Activated T-cell treated with anti-CD3 and anti-CD28 coated beads for 1 hour (primary cell): ENCODE results near the gene PLBD1.

Source experiments
- DNase-seq: peaks from one replicate; pipeline ENCODE4 v3.0.0-alpha.2; 2020; ENCODE audit warnings: low read depth

PLBD1 gene

GRCh38 chr12:14567351-14568162, at the start of gene PLBD1:
PLBD1 (minus strand) TSS chr12:14567883; CDS start chr12:14567696, 187 bp downstream.
- no peak for DNase-seq

DNA sequence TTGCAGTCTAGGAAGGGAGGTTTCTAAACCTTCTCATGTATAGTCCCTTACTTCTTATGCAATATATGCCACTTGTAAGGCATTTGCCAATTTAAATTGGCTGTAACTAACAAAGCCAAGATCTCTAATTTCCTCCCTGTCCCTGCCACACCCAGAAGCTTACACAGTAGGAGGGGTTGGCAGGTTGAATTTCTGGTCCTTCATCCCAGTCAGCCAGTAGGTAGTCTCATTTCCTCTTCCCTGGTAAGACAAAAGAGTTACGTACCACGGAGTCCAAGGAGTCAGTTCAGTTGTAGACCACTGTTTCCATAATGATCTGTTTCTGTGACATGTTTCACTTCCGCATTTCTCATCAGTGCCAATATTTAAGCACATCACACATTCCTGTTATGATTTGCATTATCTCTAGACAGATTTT, 47.0 kb upstream of the PLBD1 start:
- no peak for DNase-seq

DNA sequence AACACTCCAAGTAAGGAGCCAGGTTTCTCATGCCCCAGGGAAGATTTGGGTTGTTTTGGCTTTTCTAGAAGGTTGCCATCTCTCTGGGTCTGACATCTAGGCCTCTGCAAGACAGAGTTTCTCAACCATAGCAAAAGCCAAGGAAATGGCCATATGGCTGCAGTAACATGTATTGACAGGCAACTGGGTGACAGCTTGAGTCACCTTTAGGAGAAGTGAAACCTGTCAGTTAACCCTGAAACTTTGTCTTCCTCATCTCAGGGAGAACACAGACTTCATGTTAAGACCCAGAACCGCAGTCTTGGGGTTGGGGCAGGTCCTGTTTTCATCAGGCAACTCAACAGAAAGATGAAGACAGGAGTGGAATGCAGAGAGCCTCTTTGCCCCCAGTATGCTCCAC, 46.0 kb upstream of the PLBD1 start:
- no peak for DNase-seq

DNA sequence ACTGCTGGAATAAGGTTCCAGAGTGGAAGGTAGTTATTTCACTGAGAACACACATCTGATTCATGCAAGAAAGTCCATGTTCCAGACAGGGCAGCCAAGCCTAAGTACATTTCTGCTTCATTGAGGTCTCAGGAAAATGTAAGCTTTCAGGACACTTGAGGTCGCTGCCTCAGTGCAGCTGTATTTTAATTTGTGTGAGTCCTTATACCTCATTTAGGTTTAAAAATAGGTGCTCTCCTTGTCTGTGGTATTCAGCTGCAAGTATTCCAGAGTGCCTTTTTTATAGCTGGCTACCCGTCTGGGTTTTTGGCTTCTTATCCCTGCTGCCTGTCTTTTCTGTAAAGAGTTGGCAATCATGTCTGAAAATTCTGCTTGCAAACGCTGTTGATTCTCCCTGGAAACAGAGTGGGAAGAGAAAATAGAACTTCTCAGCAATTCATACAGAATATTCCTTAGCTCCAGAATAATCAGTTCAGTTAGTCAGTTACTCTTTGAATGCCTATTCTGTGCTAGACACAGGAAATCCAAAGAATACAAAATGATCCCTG, 45.3 kb upstream of the PLBD1 start:
- DNase-seq, result no peak

GRCh38 chr12:14612250-14612649, 44.6 kb upstream of the PLBD1 start:
- no peak for DNase-seq

DNA sequence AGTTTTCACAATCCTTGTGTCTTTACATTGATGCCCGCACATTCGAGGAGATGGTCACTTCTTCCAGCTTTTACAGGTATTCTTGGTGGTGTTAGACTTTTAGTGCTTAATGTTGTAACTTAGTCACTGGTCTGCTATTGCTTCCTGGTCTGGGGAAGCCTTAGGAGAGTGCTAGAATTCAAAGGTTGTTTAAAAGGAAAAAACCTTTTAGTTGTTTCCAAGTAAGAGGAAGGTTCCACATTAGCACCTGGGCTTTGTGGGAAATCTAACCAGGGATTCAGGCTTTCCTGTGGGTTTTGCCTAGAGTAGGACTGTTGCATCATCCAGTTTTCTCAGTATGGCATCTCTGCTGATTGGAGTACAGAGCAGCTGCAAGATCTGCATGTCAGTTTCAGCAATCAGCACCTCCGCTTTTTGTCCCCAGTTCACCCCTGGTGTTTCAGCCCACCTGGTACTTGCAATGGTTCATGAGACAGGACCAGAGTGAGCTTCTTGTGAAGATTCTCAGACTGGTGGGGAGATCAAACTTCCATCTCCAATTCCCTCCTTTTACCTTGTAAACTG, 44.0 kb upstream of the PLBD1 start:
- no peak for DNase-seq

- DNase-seq, result no peak
Observed at GRCh38 chr12:14607568-14607967, 39.9 kb upstream of the PLBD1 start.

- DNase-seq, result no peak
Observed at GRCh38 chr12:14605401-14605989, 37.8 kb upstream of the PLBD1 start.

- no peak for DNase-seq
Observed at GRCh38 chr12:14601692-14602478, 34.2 kb upstream of the PLBD1 start.

DNA sequence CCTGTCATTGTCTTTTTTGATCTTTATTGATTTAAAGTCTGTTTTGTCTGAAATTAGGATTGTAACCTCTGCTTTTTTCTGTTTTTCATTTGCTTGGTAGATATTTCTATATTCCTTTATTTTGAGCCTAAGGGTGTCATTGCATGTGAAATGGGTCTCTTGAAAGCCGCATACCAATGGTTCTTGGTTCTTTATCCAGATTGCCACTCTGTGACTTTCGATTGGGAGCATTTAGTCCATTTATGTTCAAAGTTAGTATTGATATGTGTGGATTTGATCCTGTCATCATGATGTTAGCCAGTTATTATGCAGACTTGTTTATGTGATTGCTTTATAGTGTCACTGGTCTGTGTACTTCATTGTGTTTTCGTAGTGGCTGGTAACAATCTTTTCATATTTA, 29.8 kb upstream of the PLBD1 start:
- DNase-seq, result no peak

DNA sequence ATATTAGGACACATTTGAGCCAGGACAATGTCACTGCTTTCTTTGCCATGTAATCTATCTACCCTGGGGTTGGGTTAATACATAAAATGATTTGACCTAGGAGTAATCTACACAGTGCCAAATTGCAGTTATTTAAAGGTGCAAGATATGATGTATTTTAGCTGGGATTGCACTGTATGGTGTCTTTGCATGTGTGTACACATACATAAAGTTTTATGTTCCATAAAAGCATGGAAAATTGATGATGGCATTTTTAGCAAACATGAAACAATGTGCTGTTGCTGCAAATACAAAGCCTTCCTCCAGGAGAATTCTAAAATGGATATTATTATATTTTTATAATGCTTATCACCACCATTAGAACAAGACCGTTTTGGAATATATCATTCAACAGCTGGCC, 24.0 kb upstream of the PLBD1 start:
- DNase-seq, result no peak

GRCh38 chr12:14589169-14590004, 21.7 kb upstream of the PLBD1 start:
- no peak for DNase-seq

DNA sequence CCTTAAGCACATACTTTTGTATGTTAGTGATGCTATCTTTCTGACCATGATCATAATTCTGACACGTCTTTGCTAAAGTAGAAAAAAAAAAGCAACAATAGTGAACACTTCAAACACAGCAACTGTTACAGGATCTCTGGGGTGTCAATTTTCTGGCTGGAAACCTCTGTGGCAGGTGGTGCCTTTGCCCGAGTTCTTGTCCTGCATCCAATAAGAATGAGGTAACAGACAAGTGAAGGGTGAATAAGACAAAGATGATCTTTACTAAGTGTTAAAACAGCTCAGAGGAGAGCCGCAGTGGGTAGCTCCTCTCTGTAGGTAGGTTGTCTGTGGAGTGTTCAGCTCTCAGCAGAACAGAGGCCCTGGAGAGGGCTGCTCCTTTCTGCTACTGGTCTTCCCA, 20.9 kb upstream of the PLBD1 start:
- DNase-seq, result no peak

DNA sequence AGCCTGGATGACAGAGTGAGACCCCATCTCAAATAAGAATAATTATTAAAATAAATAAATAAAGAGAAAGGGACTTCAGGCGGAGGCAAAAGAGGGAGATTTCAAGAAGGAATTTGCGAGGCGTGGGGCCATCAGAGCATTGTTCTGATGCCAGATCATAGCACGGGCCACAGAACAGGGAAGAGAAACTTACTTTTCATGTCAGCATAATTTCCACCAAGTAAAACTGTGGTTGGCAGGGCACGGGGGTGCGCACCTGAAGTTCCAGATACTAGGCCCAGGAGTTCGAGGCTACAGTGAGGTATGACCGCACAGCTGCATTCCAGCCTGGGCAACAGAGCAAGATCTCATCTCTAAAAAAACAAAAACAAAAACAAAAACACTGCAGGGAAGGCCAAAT, 11.0 kb upstream of the PLBD1 start:
- no peak for DNase-seq

DNA sequence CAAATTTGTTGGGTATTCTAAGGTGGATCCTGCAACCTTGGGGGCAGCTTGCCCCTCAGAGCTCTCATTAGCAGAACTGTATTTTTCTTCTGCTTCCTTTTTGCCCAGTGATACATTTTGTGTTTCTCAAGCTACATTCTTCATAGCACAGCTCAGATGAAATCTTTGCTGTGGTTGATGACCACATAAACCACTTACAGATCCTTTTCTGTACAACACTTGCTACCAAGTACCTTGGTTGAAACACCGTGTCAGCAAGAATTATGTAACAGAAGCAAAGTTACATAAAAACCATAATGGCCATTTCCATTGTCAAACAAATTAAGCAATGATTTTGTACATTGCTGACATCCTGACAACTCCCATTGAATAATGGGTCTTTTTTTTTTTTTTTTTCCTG, 9.7 kb upstream of the PLBD1 start:
- DNase-seq, result no peak

DNA sequence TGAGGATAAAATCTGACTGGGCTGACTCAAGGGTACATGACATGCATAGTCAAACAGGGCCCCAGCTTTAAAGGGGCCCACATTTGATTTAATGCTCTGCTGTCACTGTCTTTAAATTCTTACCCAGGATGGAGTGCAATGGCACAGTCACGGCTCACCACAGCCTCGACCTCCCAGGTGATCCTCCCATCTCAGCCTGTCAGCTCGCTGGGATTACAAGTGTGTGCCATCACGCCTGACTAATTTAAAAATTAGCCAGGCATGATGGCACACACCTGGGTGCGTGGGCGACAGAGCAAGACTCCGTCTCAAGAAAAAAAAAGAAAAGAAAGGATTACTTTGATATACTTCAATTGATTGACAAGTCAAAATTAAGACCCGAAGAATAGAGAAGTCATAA, 9.2 kb upstream of the PLBD1 start:
- no peak for DNase-seq

- no peak for DNase-seq
Observed at GRCh38 chr12:14575585-14575984, 7.9 kb upstream of the PLBD1 start.

- no peak for DNase-seq
Observed at GRCh38 chr12:14573118-14573517, 5.4 kb upstream of the PLBD1 start.

DNA sequence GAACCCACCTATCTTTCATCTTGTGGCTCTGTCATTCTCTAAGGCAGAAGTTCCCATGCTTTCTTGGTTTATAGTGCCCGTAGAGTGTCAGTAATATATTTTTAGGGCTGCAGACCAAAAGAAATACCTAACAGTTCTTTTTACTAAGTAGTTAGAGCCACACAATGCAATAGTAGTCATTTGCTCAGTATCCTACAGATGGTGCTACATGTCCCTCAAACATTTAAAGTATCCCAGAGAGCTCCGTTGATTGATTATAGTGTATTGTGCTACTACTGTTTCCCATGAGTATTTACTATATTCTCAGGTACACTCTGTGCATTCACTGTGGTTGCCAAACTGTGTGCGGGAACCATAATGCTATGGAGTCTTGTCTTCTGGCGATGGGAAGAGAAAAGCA, 4.7 kb upstream of the PLBD1 start:
- DNase-seq, result no peak

DNA sequence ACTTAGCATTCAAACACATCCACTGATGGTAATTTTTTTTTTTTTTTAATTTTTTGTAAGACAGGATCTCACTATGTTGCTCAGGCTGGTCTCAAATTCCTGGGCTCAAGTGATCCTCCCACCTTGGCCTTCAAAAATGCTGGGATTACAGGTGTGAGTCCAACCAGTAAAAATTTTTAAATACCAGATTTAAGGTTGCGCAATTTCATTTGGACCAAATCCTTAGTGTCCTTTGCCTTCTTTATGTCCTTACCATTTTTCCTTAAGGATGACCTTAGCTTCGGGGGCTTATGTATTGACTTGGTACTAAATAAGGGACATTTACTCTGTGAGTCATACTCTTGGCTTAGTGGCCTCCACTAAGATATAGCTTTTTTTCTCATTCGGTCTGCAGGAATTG, 4.1 kb upstream of the PLBD1 start:
- DNase-seq, result no peak

DNA sequence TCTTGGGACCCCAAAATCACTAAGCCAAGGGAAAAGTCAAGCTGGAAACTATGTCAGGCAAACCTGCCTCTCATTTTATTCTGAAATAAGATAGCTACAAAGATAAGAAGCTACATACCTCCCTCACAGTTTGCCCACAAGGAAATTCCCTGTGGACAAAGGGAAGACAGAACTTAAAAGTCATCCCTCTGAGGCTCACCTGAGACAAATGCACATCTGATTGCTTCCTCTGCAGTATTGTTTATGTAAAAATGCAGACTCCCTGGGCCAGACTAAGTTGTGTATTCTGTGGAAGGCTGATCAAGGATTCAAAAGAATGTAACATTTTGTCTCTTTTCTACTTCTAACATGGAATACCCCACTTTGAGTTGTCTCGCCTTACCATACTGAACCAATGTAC, 2.5 kb upstream of the PLBD1 start:
- DNase-seq, result no peak
